BE2C (cell line): Measurements from ENCODE around the gene ICAM2.
"Not testable (repeated sequence)": the region's sequence is repeated elsewhere in the genome, so short reads cannot be mapped to it uniquely, and the experiment has no call there.

Experiments
- DNase-seq: peaks from one replicate; pipeline ENCODE4 v3.0.0-alpha.2; 2020
- H3K27me3 ChIP-seq: fragments of 250-450 bp; sonication (Bioruptor Pico); 2 replicates; pipeline ENCODE4 v1.5.1; 2020; ENCODE audit warnings: mild to moderate bottlenecking
- H3K36me3 ChIP-seq: fragments of 250-450 bp; sonication (Bioruptor Pico); 2 replicates; pipeline ENCODE4 v1.5.1; 2020; ENCODE audit warnings: mild to moderate bottlenecking
- H3K4me1 ChIP-seq: fragments of 250-450 bp; sonication (Bioruptor Pico); 2 replicates; pipeline ENCODE4 v1.5.1; 2020
- H3K4me3 ChIP-seq: 2 replicates; pipeline ENCODE4 v1.5.1; 2011; ENCODE audit warnings: low read depth, low read length
- H3K9me3 ChIP-seq: fragments of 250-450 bp; sonication (Bioruptor Pico); 2 replicates; pipeline ENCODE4 v1.5.1; 2020
- CTCF ChIP-seq: IDR thresholded peaks from 2 replicates; pipeline ENCODE4 v1.5.1; 2012; ENCODE audit warnings: mild to moderate bottlenecking, low read depth, low read length

The ICAM2 gene

GRCh38 chr17:64022611-64023063 is 2.2 kb upstream of the ICAM2 start:
- Histone ChIP-seq H3K36me3 (no peaks in the 10 kb centered on the region), H3K4me1 (no peaks in the 10 kb centered on the region), H3K9me3 (no peaks in the 10 kb centered on the region), H3K4me3 (no peak overlapping the region), H3K27me3 (no peaks in the 10 kb centered on the region)
- no peak for TF ChIP-seq CTCF
- DNase-seq: no peak

DNA sequence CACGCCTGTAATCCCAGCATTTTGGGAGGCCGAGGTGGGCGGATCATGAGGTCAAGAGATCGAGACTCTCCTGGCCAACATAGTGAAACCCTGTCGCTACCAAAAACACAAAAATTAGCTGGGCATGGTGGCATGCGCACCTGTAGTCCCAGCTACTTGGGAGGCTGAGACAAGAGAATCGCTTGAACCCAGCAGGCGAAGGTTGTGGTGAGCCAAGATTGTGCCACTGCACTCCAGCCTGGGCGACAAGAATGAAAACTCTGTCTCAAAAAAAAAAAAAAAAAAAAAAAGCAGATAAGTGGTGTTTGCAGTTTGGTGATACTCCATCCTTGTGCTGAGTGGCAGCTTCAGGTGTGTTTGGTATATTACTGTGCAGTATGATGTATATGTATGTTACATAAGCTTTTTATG is 877 bp downstream of the ICAM2 start:
- DNase-seq, H3K4me3 ChIP-seq: not testable (repeated sequence)

DNA sequence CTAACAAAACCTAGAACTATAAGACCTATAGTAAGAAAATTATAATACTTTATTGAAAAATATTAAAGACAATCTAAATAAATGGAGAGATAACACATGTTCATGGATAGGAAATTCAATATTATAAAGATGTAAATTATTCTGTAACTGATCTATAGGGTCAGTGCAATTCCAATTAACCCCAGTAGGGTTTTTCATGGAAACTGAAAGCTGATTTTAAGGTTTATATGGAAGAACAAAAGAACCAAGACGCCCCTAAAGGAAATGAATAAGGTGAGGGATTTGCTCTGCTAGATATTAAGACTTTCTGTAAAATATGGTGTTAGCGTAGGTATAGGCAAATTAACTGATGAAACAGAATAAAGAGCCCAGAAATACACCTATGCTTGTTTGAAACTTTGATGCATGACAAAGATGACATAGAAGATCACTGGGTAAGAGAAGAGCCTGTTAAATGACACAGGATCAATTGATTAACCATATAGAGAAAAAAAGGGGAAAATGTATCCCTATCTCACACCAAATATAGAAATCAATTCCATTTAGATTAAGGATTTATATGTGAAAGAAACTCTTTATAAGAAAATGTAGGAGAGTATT is 3.0 kb downstream of the ICAM2 start:
- peak; percentile 43 for TF ChIP-seq CTCF
- Histone ChIP-seq H3K36me3 (no peaks in the 10 kb centered on the region), H3K4me1 (no peaks in the 10 kb centered on the region), H3K27me3 (no peaks in the 10 kb centered on the region), H3K9me3 (no peaks in the 10 kb centered on the region), H3K4me3 (no peak overlapping the region)
- no peak for DNase-seq

More for the DNA sequence above, 877 bp downstream of the ICAM2 start:
- not testable (repeated sequence) for H3K36me3 ChIP-seq, H3K4me1 ChIP-seq, H3K9me3 ChIP-seq, H3K27me3 ChIP-seq

DNA sequence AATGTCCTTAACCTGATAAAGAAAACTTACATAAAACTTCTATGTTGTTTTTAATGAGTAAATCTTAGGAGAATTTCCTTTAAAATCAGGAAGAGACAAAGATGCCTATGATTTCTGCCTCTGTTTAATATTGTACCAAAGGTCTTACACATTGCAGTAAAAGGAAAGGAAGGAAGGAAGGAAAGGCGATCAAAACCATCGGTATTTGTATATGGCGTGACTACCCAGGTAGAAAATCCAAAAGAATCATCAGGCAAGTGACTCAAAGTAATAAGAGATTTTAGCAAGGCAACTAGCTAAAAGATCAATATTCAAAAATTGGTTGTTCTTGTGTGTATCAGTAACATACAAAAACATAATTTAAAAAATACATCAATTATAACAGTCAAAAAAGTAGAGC is 3.5 kb downstream of the ICAM2 start:
- no peaks in the 10 kb centered on the region for H3K9me3 ChIP-seq
- DNase-seq: no peak
- H3K4me3 ChIP-seq: no peak overlapping the region
- no peak for TF ChIP-seq CTCF
- no peaks in the 10 kb centered on the region for H3K4me1 ChIP-seq
- no peaks in the 10 kb centered on the region for H3K27me3 ChIP-seq
- H3K36me3 ChIP-seq: no peaks in the 10 kb centered on the region

DNA sequence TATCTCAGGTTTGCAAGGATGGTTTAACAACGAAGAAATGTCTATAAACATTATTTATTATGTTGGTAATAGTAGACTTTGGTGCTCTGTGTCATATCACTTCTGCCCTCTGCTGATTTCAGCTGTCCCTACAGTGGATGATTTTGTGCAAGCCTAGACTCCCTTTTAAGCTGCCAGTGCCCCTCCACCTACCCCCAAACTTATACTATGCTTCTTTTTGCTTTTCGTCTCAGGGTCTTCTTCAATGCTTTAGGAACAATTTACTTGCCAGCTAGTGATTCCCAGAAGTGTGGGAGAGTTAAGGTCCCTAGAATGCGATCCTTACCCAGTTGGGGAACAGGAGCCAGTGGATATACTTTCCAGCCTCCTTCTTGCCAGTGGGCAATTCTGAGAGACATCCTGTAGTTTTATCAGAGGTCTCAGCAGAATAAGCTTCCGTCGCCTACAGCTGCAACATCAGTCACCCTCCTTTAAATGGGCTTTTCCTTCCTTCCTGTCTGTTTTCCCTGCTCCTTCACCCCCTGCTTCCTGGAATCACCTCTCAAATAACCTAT is 4.1 kb downstream of the ICAM2 start:
- no peaks in the 10 kb centered on the region for H3K4me1 ChIP-seq
- TF ChIP-seq CTCF: peak; percentile 31

GRCh38 chr17:64015447-64015846 is 5.0 kb downstream of the ICAM2 start:
- Histone ChIP-seq H3K9me3 (no peaks in the 10 kb centered on the region), H3K36me3 (no peaks in the 10 kb centered on the region), H3K4me3 (no peak overlapping the region), H3K4me1 (no peaks in the 10 kb centered on the region), H3K27me3 (no peaks in the 10 kb centered on the region)
- no peak for TF ChIP-seq CTCF
- no peak for DNase-seq

More for the DNA sequence above, 4.1 kb downstream of the ICAM2 start:
- no peak overlapping the region for H3K4me3 ChIP-seq
- no peak for DNase-seq
- H3K27me3 ChIP-seq: no peaks in the 10 kb centered on the region
- no peaks in the 10 kb centered on the region for H3K9me3 ChIP-seq
- no peaks in the 10 kb centered on the region for H3K36me3 ChIP-seq
